Esophagus muscularis mucosa (tissue), 4 donors: ENCODE data around the gene RAB4A. TPM values are rescaled to one million over a fixed set of nuclear protein-coding genes. Genes with fewer than 3 reads are reported as not detected.
A peak's percentile ranks its signal among the peaks of the same experiment; 100 is the strongest.

Source experiments
- DNase-seq: peaks from one replicate; pipeline ENCODE4 v3.0.0-alpha.2; 2017; ENCODE audit errors: extremely low spot score
- H3K27ac ChIP-seq, 4 donors: fragments of 200-600 bp; sonication (generic); replicated peaks in 1 of 4; 1 replicate in 3 of 4; 2 replicates in 1 of 4; pipeline ENCODE4 v1.5.1; 2016 to 2019; ENCODE audit warnings: mild to moderate bottlenecking in 1 of 4
- H3K27me3 ChIP-seq, 4 donors: fragments of 200-600 bp; sonication (generic); one replicate each; pipeline versions ENCODE4 v1.5.1 to v1.6.0; 2016 to 2019
- H3K36me3 ChIP-seq, 4 donors: fragments of 200-600 bp; sonication (generic); one replicate each; pipeline ENCODE4 v1.5.1; 2016 to 2019
- H3K4me1 ChIP-seq, 4 donors: fragments of 200-600 bp; sonication (generic); one replicate each; pipeline ENCODE4 v1.5.1; 2016 to 2019
- H3K4me3 ChIP-seq, 4 donors: fragments of 200-600 bp; sonication (generic); 1 replicate in 2 of 4; 2 replicates in 2 of 4; pipeline ENCODE4 v1.5.1; 2016 to 2019; ENCODE audit warnings: mild to moderate bottlenecking in 4 of 4, moderate library complexity in 1 of 4
- H3K9me3 ChIP-seq, 4 donors: fragments of 200-600 bp; sonication (generic); 1 replicate in 3 of 4; 2 replicates in 1 of 4; pipeline ENCODE4 v1.5.1; 2016 to 2019
- CTCF ChIP-seq, 3 experiments: fragments of 200-600 bp in 2 of 3; fragments of 450-650 bp in 1 of 3; sonication (generic) in 2 of 3; IDR thresholded peaks; one replicate each; pipeline ENCODE4 v1.5.1; 2017 to 2019; ENCODE audit warnings: antibody characterized with exemption in 3 of 3, mild to moderate bottlenecking in 2 of 3, moderate library complexity in 1 of 3
- EP300 ChIP-seq: sonication (generic); formaldehyde crosslinking; IDR thresholded peaks from one replicate; pipeline ENCODE4 v1.6.1; 2017; ENCODE audit warnings: antibody characterized with exemption
- POLR2A ChIP-seq: fragments of 450-650 bp; IDR thresholded peaks from one replicate; pipeline ENCODE4 v1.6.1; 2017; ENCODE audit warnings: antibody characterized with exemption, moderate library complexity, mild to moderate bottlenecking, low read depth
- POLR2AphosphoS5 ChIP-seq, 2 donors: sonication (generic); formaldehyde crosslinking; IDR thresholded peaks; one replicate each; pipeline ENCODE4 v1.6.1; 2017; ENCODE audit warnings: antibody characterized with exemption in 2 of 2
- WGBS: methylation state at CpG from one replicate; pipeline ENCODE4 v1.1.5; 2018; 5-methylcytosine and 5-hydroxymethylcytosine counted together
- intact Hi-C: fragments of 100-400 bp; cut with DNase I; formaldehyde crosslinking; loops from one replicate; pipeline ENCODE4 v1.15.1; 2023
- total RNA-seq, 4 donors: library from RNA; depleted of rRNA; stranded (reverse); fragments of >200 nt; gene quantifications; one replicate each; pipeline versions ENCODE4 v1.1.0 to v1.2.1, GENCODE V29; 2016

Gene RAB4A
- total RNA-seq, 4 donors from 2014 or later = 94.9 to 129 (median 108) TPM

GRCh38 chr1:229296541-229296941, 25.6 kb downstream of the RAB4A start:
- intact Hi-C loops = no loop called here
- WGBS = 52% methylated on average over 3 of the region's 3 CpGs
- TF ChIP-seq EP300 (no peak), POLR2AphosphoS5 (IDR thresholded peaks at IDR 0.05) (peak; percentile 15 to 55), POLR2A (no peak), CTCF (IDR thresholded peaks at IDR 0.05) (no peak)
- Histone ChIP-seq H3K27me3 (no peaks in the 10 kb centered on the region), H3K36me3 (peaks cover 19 to 69% (median 36%) of the 10 kb centered on the region in 4 donors), H3K27ac (peak overlapping the region; percentile 12 to 58 (median 24)), H3K4me3 (no peak overlapping the region), H3K4me1 (peaks cover 14 to 35% (median 18%) of the 10 kb centered on the region in 4 donors), H3K9me3 (no peaks in the 10 kb centered on the region)
- DNase-seq = no peak

GRCh38 chr1:229297746-229298145, 26.8 kb downstream of the RAB4A start:
- Histone ChIP-seq H3K27me3 (no peaks in the 10 kb centered on the region), H3K36me3 (peaks cover 20 to 77% (median 38%) of the 10 kb centered on the region in 4 donors), H3K4me3 (no peak overlapping the region), H3K9me3 (no peaks in the 10 kb centered on the region), H3K27ac (no peak overlapping the region), H3K4me1 (peaks cover 14 to 36% (median 19%) of the 10 kb centered on the region in 4 donors)
- intact Hi-C loops = no loop called here
- TF ChIP-seq POLR2AphosphoS5 (IDR thresholded peaks at IDR 0.05) = no peak
- TF ChIP-seq POLR2A = no peak
- TF ChIP-seq CTCF (IDR thresholded peaks at IDR 0.05) = no peak
- TF ChIP-seq EP300 = no peak
- no peak for DNase-seq
- WGBS = 100% methylated on average over 1 of the region's 1 CpG

GRCh38 chr1:229298420-229298819, 27.5 kb downstream of the RAB4A start:
- Histone ChIP-seq H3K27me3 (no peaks in the 10 kb centered on the region), H3K4me1 (peaks cover 14 to 39% (median 19%) of the 10 kb centered on the region in 4 donors), H3K27ac (no peak overlapping the region), H3K9me3 (no peaks in the 10 kb centered on the region), H3K4me3 (no peak overlapping the region), H3K36me3 (peaks cover 26 to 77% (median 43%) of the 10 kb centered on the region in 4 donors)
- no peak for TF ChIP-seq CTCF (IDR thresholded peaks at IDR 0.05)
- TF ChIP-seq POLR2AphosphoS5 (IDR thresholded peaks at IDR 0.05) = no peak
- TF ChIP-seq EP300 = no peak
- no peak for TF ChIP-seq POLR2A
- DNase-seq = no peak
- intact Hi-C loops = no loop called here

GRCh38 chr1:229298887-229299503, 28.1 kb downstream of the RAB4A start:
- TF ChIP-seq EP300 (no peak), POLR2A (no peak), CTCF (IDR thresholded peaks at IDR 0.05) (no peak), POLR2AphosphoS5 (IDR thresholded peaks at IDR 0.05) (no peak)
- Histone ChIP-seq H3K4me3 (no peak overlapping the region), H3K36me3 (peaks cover 29 to 81% (median 49%) of the 10 kb centered on the region in 4 donors), H3K27me3 (no peaks in the 10 kb centered on the region), H3K4me1 (peaks cover 14 to 39% (median 19%) of the 10 kb centered on the region in 4 donors), H3K27ac (no peak overlapping the region), H3K9me3 (no peaks in the 10 kb centered on the region)
- intact Hi-C loops = no loop called here
- no peak for DNase-seq
- 93% methylated on average over 5 of the region's 5 CpGs for WGBS
